ENCODE data around the gene SYNGR4.

DNA sequence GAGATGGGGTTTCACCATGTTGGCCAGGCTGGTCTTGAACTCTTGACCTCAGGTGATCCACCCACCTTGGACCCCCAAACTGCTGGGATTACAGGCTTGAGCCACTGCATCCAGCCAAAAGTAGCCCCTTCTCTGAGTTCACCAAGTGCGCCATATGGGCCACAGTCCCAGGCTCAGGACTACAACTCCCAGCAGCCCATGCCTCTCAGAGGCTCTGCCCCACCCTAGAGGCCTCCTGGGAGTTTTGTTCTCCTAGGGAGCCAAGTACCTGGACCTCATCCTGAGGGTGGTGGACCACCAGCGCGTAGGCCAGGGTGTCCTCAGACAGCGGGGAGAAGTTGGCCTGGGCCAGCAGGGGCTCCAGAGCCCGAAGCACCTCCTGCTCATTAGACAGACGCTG is 19.3 kb upstream of the SYNGR4 start:
- TF ChIP-seq, protein P1, sequence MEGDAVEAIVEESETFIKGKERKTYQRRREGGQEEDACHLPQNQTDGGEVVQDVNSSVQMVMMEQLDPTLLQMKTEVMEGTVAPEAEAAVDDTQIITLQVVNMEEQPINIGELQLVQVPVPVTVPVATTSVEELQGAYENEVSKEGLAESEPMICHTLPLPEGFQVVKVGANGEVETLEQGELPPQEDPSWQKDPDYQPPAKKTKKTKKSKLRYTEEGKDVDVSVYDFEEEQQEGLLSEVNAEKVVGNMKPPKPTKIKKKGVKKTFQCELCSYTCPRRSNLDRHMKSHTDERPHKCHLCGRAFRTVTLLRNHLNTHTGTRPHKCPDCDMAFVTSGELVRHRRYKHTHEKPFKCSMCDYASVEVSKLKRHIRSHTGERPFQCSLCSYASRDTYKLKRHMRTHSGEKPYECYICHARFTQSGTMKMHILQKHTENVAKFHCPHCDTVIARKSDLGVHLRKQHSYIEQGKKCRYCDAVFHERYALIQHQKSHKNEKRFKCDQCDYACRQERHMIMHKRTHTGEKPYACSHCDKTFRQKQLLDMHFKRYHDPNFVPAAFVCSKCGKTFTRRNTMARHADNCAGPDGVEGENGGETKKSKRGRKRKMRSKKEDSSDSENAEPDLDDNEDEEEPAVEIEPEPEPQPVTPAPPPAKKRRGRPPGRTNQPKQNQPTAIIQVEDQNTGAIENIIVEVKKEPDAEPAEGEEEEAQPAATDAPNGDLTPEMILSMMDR (IDR thresholded peaks at IDR 0.05) = no peak
- TF ChIP-seq POLR2A (IDR thresholded peaks at IDR 0.05) (no peak), POLR2AphosphoS5 (IDR thresholded peaks at IDR 0.05) (no peak), EP300 (IDR thresholded peaks at IDR 0.05) (no peak)

Measured in upper lobe of left lung (tissue), 4 donors.